HepG2 (cell line): ENCODE results near the gene NDUFC1. TPM values are rescaled to one million over a fixed set of nuclear protein-coding genes. Genes with fewer than 3 reads are reported as not detected.

Experiments
- AGO1 ChIP-seq: fragments of 200-400 bp; formaldehyde crosslinking; IDR thresholded peaks from 2 replicates; pipeline ENCODE4 v1.6.1; 2017; ENCODE audit warnings: mild to moderate bottlenecking, low read depth, low read length, moderate library complexity; ENCODE audit not compliant: poor library complexity, severe bottlenecking
- IKZF4 ChIP-seq: sonication (generic); formaldehyde crosslinking; IDR thresholded peaks from 2 replicates; pipeline ENCODE4 v1.5.1; 2020; ENCODE audit warnings: borderline replicate concordance, mild to moderate bottlenecking, low read depth, missing genetic modification reagents; ENCODE audit errors: not compliant biosample characterization
- IKZF5 ChIP-seq: IDR thresholded peaks from 2 replicates; pipeline ENCODE4 v1.6.1; 2018; ENCODE audit warnings: missing genetic modification reagents, mild to moderate bottlenecking, missing compliant biosample characterization
- TRIM22 ChIP-seq: fragments of 450-650 bp; IDR thresholded peaks from 2 replicates; pipeline ENCODE4 v1.6.1; 2017
- WIZ ChIP-seq: sonication (generic); formaldehyde crosslinking; IDR thresholded peaks from 2 replicates; pipeline ENCODE4 v1.5.1; 2020; ENCODE audit warnings: mild to moderate bottlenecking, missing genetic modification reagents
- ZNF331 ChIP-seq: sonication (generic); formaldehyde crosslinking; IDR thresholded peaks from 2 replicates; pipeline ENCODE4 v1.4.0; 2020; ENCODE audit warnings: missing genetic modification reagents
- ZNF703 ChIP-seq: sonication (generic); formaldehyde crosslinking; IDR thresholded peaks from 2 replicates; pipeline ENCODE4 v1.5.1; 2020; ENCODE audit warnings: missing genetic modification reagents, mild to moderate bottlenecking, moderate library complexity, borderline replicate concordance
- polyA plus RNA-seq, 8 experiments: library from polyadenylated mRNA; depleted of rRNA in 3 of 8; stranded (reverse) in 7 of 8; unstranded in 1 of 8; fragments of >200 nt; fragmentation: Illumina TruSeq in 4 of 8; extraction: Trizol in 4 of 8; gene quantifications; 2 replicates each; pipeline versions ENCODE4 v1.2.1 to v1.2.3, GENCODE V29; 2011 to 2016; ENCODE audit warnings: low read depth in 4 of 8, missing spikeins in 1 of 8, mixed read lengths in 1 of 8; ENCODE audit not compliant: insufficient read depth in 1 of 8
- total RNA-seq, 5 experiments: library from RNA; depleted of rRNA; stranded (reverse); fragments of >200 nt; fragmentation: Illumina TruSeq; extraction: Trizol; gene quantifications; 2 replicates each; pipeline ENCODE4 v1.2.3, GENCODE V29; 2016; ENCODE audit warnings: low read depth in 1 of 5
- TF ChIP-seq, protein P1 (sequence below): sonication (generic); formaldehyde crosslinking; IDR thresholded peaks from 2 replicates; pipeline ENCODE4 v1.4.0; 2020; ENCODE audit warnings: missing genetic modification reagents

NDUFC1 gene
- total and polyA plus RNA-seq, 2 of the 13 experiments (the other 11 are each of a cell fraction or from before 2014, with no cell fraction given) = 43.4 to 96.4 TPM

DNA sequence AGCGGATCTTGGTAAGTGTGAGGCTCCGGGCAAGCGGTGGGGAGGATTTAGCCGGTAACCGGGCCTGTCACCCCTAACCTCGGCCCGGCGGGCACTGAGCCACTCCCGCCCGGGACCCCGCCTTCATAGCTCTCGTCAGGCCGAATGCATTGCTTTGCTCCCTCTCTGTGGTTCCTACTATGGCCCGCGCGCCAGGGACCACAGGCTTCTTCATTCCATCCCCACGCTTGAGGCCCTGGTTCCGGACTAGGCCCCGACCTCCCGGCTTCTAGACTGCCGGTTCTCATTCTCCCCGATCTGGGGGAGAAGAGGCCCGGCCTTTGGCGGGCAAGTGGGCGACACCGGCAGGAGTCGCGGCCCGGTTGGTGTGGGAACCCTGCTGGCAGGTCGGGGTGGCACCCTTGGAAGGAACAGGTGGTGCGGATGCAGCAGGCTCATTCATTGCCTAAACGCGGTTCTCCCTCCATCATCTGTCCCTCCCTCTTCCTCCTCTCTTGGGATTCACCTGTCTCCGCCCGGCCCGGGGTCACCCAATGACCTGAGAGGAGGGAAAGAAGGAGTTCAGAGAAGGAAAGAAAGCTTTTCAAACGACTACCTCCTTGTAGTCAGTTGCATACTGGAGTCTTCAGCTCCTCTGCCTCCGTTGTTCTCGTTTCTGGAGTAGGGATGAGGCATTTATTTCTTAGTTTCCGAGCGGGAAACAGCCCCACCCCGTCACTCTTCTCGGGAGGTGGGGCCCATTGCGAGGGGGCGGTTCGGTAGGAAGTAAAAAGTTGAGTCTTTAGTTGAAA is at the start of gene NDUFC1 (continued):
- TF ChIP-seq TRIM22 (no peak), ZNF703 (CRISPR knock-in tag) (0 out of 2 replicates have a peak, but pooled peaks have one; percentile 70), IKZF5 (CRISPR knock-in tag) (peak; percentile 8; the same call in 1 of the 2 replicates), ZNF331 (no peak), AGO1 (peak; percentile 43), WIZ (CRISPR knock-in tag) (0 out of 2 replicates have a peak, but pooled peaks have one; percentile 34), IKZF4 (CRISPR knock-in tag) (no peak)
- TF ChIP-seq, protein P1, sequence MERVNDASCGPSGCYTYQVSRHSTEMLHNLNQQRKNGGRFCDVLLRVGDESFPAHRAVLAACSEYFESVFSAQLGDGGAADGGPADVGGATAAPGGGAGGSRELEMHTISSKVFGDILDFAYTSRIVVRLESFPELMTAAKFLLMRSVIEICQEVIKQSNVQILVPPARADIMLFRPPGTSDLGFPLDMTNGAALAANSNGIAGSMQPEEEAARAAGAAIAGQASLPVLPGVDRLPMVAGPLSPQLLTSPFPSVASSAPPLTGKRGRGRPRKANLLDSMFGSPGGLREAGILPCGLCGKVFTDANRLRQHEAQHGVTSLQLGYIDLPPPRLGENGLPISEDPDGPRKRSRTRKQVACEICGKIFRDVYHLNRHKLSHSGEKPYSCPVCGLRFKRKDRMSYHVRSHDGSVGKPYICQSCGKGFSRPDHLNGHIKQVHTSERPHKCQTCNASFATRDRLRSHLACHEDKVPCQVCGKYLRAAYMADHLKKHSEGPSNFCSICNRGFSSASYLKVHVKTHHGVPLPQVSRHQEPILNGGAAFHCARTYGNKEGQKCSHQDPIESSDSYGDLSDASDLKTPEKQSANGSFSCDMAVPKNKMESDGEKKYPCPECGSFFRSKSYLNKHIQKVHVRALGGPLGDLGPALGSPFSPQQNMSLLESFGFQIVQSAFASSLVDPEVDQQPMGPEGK (CRISPR knock-in tag) = peak; percentile 54; the same call in 1 of the 2 replicates
